COLO668 (cell line): Measurements from ENCODE around the gene PIEZO1.
"Not testable (repeated sequence)": the region's sequence is repeated elsewhere in the genome, so short reads cannot be mapped to it uniquely, and the experiment has no call there.

Source experiments
- DNase-seq: peaks from one replicate; lab custom pipeline; 2025; ENCODE audit not compliant: unreplicated experiment; lab: John Stamatoyannopoulos, UW

PIEZO1 gene

DNA sequence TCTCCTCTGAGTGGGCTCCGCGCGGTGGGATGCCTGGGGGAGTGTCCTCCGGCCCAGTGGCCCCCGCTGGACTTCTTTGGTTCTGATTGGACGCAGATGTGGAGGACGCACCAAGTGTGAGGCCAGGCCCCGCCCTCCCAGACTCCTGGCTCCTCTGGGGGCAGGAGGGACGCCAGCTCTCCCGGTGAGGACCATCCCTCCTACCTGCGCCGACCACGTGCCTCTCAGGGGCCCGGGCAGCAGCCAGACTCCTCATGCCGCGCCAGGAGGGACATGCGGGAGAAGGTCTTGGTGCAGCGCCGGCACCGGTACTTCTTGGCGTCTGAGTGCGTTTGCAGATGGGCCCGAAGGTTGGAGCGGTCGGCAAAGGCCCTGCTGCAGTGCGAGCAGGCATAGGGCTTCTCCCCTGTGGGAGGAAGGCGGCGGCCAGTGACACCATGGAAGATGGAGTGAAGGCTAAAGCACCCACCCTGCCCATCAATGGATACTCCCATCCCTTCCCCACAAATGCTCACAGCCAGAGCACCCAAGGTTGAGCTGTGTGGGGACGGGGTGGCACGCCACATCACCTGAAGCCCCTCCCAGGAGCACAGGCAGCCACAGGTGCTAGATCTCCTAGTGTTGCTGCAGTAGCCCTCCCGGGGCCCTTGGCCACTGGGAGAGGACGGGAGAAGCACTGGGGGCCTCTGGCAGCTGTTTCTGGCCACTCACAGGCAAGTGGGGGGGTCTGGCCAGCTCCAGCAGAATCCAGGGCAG lies 106.6 kb downstream of the PIEZO1 start:
- DNase-seq, result no peak

DNA sequence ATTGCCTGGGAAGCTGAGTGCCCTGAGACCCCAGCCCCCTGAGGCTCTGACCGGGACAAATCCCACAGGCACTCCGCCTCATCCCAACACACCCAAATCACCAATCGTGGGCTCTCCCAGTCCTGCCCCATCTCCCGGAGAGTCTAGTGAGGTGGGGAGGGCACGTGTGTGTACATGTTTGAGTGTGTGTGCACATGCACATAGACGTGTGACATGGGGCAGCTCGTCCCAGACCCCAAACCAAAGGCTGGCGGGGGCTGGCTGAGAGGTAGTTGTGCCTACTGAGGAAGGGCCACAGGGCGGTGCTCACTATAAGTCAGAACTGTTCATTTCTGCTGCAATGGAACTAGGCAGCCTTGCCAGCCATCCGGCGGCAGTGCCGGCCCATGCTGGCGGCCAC lies 107.3 kb downstream of the PIEZO1 start:
- no peak for DNase-seq

GRCh38 chr16:88676502-88677242 lies 108.3 kb downstream of the PIEZO1 start:
- DNase-seq, result no peak

DNA sequence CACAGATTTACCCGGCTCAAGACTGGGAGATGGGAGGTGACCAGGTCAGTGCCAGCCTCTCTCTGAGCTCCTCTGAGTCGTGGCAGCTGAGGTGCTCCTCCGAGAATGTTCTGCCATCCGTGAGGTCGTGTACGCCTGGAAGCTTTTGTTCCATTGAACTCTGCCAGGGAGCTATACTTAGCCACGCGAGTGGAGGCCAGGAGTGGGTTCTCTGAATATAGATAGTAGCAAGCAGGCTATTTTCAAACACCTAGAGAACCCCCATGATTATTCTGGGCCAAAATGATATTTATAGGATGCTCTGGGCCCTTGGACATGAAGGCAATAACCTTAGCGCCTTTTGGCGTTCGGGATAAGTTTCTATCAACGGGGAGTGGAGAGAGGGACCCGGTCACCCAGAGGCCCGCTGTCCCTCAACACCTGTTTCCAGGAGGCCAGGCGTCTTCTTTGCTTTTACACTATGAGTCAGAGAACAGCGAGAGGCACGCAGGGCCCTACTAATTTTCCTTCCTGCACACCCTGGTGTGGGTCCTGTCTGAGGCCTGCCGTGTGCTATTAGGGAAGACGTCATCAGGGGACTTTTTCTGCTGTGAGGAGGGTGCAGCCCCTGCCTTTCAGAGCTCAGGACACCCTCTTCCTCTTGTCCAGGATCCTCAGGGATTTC lies 111.2 kb downstream of the PIEZO1 start:
- no peak for DNase-seq

DNA sequence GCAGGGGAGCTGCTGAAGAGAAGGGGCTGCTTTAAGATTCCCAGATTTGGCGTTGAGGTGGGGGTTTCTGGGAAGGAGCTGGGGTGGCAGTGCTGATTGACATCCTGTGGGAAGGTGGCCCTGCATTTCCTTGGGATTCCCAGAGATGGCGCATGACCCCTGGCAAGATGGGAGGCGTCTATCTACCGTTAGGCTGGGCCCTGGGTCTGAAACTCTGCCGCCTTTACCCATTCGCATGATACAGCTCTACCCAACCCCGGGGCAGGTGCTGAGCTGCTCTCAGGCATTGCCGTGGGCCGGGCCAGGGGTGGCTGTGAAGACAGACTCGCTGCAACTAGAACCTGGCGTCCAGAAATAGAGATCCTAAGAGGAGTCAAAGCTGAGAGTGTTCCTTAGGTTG lies 112.2 kb downstream of the PIEZO1 start:
- peak; percentile 54 for DNase-seq

DNA sequence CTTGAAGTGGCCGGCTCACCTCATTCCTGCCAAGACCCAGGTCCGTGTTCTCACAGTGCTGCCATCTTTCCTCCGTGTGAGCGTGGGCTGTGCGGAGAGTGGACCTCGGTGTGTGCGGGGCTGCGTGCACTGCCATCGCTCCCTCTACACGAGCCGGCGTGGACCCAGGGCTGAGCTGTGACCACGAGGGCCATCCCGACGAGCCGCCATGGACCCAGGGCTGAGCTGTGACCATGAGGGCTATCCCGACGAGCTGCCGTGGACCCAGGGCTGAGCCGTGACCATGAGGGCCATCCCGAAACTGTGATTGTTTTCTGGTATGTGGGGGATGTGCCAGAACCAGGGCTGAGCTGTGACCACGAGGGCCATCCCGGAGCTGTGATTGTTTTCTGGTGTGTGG lies 113.2 kb downstream of the PIEZO1 start:
- DNase-seq, result no peak

GRCh38 chr16:88669980-88670379 lies 115.0 kb downstream of the PIEZO1 start:
- DNase-seq, result no peak

GRCh38 chr16:88669493-88669892 lies 115.5 kb downstream of the PIEZO1 start:
- DNase-seq, result not testable (repeated sequence)

- no peak for DNase-seq
Measured at GRCh38 chr16:88667461-88667860, 117.6 kb downstream of the PIEZO1 start.

DNA sequence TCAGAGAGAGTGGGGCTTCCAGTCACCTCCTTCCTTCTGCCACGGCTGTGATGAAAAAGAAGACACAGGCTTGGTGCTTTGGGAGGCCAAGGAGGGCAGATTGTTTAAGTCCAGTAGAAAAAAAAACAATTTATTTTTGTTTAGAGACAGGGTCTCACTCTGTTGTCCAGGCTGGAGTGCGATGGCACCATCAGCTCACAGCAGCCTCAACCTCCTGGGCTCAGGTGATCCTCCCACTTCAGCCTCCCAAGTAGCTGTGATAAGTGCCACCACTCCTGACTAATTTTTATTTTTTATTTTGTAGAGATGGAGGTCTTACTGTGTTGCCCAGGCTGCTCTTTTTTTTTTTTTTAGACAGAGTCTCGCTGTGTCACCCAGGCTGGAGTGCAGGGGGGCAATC lies 119.5 kb downstream of the PIEZO1 start:
- DNase-seq, result no peak
